ENCODE results near the gene AURKA. TPM values are rescaled to one million over a fixed set of nuclear protein-coding genes. Genes with fewer than 3 reads are reported as not detected.

The AURKA gene
- total RNA-seq, 1 donor from 2014 or later, result 1.6 TPM

DNA sequence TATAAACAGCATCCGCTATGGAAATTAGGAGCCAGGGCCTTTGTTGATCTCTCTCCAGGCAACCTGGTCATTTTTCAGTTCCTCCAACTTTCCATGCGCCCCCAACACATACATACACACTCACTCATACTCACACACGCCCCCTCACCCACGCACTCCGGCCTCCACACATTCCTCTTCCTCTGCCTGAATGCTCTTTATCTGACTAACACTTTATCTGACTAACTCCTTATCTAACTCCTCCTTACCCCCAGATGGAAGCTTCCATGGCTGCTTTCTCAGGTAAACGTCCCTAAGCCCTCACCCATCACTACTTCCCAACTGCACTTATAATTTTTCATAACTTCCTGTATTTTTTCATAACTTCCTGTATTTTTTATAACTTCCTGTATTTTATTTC, 37.5 kb upstream of the AURKA start:
- FAIRE-seq (no peak), DNase-seq (ENCODE audit: low read depth) (peak; percentile 44)
- Histone ChIP-seq H3K36me3 (ENCODE audit: control insufficient read depth, insufficient read depth, low read length) (no peaks in the 10 kb centered on the region), H3K4me3 (ENCODE audit: low read depth, low read length) (no peak overlapping the region), H3K27me3 (ENCODE audit: control insufficient read depth, insufficient read depth, low read length) (no peaks in the 10 kb centered on the region)
- TF ChIP-seq, protein P1, sequence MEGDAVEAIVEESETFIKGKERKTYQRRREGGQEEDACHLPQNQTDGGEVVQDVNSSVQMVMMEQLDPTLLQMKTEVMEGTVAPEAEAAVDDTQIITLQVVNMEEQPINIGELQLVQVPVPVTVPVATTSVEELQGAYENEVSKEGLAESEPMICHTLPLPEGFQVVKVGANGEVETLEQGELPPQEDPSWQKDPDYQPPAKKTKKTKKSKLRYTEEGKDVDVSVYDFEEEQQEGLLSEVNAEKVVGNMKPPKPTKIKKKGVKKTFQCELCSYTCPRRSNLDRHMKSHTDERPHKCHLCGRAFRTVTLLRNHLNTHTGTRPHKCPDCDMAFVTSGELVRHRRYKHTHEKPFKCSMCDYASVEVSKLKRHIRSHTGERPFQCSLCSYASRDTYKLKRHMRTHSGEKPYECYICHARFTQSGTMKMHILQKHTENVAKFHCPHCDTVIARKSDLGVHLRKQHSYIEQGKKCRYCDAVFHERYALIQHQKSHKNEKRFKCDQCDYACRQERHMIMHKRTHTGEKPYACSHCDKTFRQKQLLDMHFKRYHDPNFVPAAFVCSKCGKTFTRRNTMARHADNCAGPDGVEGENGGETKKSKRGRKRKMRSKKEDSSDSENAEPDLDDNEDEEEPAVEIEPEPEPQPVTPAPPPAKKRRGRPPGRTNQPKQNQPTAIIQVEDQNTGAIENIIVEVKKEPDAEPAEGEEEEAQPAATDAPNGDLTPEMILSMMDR (IDR thresholded peaks at IDR 0.05; ENCODE audit: insufficient read depth, low read length, severe bottlenecking), result no peak

DNA sequence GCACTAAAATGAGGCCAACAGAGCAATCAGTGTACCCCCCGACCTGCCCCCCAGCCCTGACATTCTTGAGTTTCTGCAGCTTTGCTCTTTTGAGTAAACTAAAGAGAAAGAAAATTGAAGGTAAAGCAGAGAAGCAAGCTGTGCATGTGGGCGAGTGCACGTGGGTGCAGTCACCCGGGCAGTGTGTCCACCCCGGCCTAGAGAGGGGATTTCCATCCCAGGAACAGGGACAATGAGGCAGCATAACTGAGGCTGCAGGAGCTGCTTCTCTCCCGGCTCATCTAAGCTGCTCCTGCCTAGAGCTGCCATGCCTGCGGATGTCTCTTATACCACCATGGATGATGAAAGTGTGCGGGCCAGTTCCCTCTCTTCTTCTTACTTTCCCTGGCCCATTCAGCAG, 36.9 kb upstream of the AURKA start:
- DNase-seq (ENCODE audit: low read depth), result no peak
- no peak for FAIRE-seq
- no peaks in the 10 kb centered on the region for H3K36me3 ChIP-seq (ENCODE audit: control insufficient read depth, insufficient read depth, low read length)
- no peak overlapping the region for H3K4me3 ChIP-seq (ENCODE audit: low read depth, low read length)
- no peaks in the 10 kb centered on the region for H3K27me3 ChIP-seq (ENCODE audit: control insufficient read depth, insufficient read depth, low read length)
- TF ChIP-seq, protein P1 (IDR thresholded peaks at IDR 0.05; ENCODE audit: insufficient read depth, low read length, severe bottlenecking), result no peak

DNA sequence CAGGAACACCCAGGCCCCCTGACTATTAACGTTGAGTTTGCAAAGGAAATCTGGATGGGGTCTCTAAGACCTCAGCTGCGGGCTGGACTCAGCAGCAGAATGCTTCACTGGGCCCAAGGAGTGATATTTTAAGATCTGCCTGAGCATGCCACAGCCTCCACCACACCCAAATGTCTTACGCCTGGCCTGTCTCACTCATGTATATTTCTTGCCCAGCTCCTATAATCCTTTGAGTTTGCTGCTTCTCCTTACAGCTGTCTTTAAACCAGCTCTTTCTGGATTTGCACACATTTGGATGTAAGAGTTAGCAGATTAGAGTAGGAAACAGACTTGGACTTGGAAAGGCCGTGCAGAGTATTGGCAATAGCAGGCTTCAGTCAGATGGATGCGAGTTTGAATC, 36.4 kb upstream of the AURKA start:
- Histone ChIP-seq H3K36me3 (ENCODE audit: control insufficient read depth, insufficient read depth, low read length) (no peaks in the 10 kb centered on the region), H3K4me3 (ENCODE audit: low read depth, low read length) (no peak overlapping the region), H3K27me3 (ENCODE audit: control insufficient read depth, insufficient read depth, low read length) (no peaks in the 10 kb centered on the region)
- FAIRE-seq (no peak), DNase-seq (ENCODE audit: low read depth) (no peak)
- TF ChIP-seq, protein P1 (IDR thresholded peaks at IDR 0.05; ENCODE audit: insufficient read depth, low read length, severe bottlenecking), result no peak

DNA sequence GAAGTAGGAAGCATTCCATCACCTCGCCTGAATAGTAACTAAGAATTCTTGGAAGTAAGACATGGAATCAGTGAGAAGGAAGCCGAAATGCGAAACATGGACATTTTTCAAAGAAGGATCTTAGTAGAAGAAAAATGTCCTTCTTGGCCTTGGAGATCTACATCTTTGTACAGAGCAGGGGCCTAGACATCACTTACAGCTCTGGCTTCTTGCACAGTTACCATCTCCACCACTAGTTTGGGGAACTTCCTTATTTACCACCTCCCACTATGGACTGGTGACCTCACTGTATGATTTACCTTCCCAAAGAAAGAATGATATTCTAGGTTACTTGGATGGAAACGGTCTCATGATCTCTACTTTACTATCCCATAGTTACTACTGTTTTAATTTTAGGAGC, 35.8 kb upstream of the AURKA start:
- no peak for DNase-seq (ENCODE audit: low read depth)
- no peaks in the 10 kb centered on the region for H3K27me3 ChIP-seq (ENCODE audit: control insufficient read depth, insufficient read depth, low read length)
- no peak overlapping the region for H3K4me3 ChIP-seq (ENCODE audit: low read depth, low read length)
- FAIRE-seq, result no peak
- H3K36me3 ChIP-seq (ENCODE audit: control insufficient read depth, insufficient read depth, low read length), result no peaks in the 10 kb centered on the region
- TF ChIP-seq, protein P1 (IDR thresholded peaks at IDR 0.05; ENCODE audit: insufficient read depth, low read length, severe bottlenecking), result no peak

DNA sequence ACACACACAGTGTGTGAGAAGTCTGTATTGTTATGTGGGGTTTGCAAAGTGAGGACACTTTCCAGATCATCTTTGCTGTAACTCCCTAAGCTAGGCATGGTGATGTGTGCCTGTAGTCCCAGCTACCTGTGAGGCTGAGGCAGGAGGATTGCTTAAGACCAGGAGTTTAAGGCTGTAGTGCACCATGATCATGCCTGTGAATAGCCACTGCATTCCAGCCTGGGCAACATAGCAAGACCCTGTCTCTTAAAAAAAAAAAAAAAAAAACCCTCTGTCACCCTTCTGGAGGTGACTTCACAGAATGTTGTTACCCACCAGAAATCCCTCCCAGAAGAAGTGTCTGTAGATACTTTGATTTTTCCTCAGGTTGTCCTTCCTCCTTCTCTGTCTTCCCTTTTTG, 34.9 kb upstream of the AURKA start:
- TF ChIP-seq, protein P1 (IDR thresholded peaks at IDR 0.05; ENCODE audit: insufficient read depth, low read length, severe bottlenecking), result no peak
- Histone ChIP-seq H3K36me3 (ENCODE audit: control insufficient read depth, insufficient read depth, low read length) (no peaks in the 10 kb centered on the region), H3K4me3 (ENCODE audit: low read depth, low read length) (no peak overlapping the region), H3K27me3 (ENCODE audit: control insufficient read depth, insufficient read depth, low read length) (no peaks in the 10 kb centered on the region)
- FAIRE-seq (no peak), DNase-seq (ENCODE audit: low read depth) (no peak)

DNA sequence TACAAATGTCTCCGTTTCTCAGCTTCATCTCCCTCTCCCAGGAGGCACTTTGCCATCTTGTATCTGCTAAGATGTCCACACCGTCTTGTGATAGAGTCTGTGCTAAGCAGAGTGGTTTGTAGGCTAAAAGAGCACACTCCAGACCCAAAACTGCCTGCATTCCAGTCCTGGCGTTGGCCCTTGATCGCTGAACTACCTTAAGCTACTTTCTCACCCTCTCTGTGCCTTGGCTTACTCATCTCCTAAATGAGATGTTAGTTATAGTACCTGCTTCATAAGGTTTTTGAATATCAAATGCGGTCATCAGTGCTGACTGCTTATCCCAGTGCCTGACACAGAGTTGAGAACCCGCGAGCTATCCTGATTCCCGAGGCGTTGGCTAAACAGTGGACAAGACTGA, 34.0 kb upstream of the AURKA start:
- no peaks in the 10 kb centered on the region for H3K27me3 ChIP-seq (ENCODE audit: control insufficient read depth, insufficient read depth, low read length)
- no peak for DNase-seq (ENCODE audit: low read depth)

More for the DNA sequence above, 34.0 kb upstream of the AURKA start:
- no peak for FAIRE-seq
- Histone ChIP-seq H3K36me3 (ENCODE audit: control insufficient read depth, insufficient read depth, low read length) (no peaks in the 10 kb centered on the region), H3K4me3 (ENCODE audit: low read depth, low read length) (no peak overlapping the region)
- TF ChIP-seq, protein P1 (IDR thresholded peaks at IDR 0.05; ENCODE audit: insufficient read depth, low read length, severe bottlenecking), result no peak

All from bronchial epithelial cell (primary cell).